Body of pancreas (tissue), 4 donors: ENCODE measurements around the gene KLHDC9. TPM values are rescaled to one million over a fixed set of nuclear protein-coding genes. Genes with fewer than 3 reads are reported as not detected.
A peak's percentile ranks its signal among the peaks of the same experiment; 100 is the strongest.

Experiments
- ATAC-seq: fragments of 150-250 bp; one replicate; pipeline ENCODE4 v1.9.1; 2016
- DNase-seq, 4 donors: peaks; one replicate each; pipeline ENCODE4 v3.0.0-alpha.2; 2019
- H3K27ac ChIP-seq, 4 donors: fragments of 200-600 bp; sonication (generic); 1 replicate in 3 of 4; 2 replicates in 1 of 4; pipeline versions ENCODE4 v1.5.1 to v1.6.1; 2016 to 2019; ENCODE audit warnings: mild to moderate bottlenecking in 1 of 4, mixed read lengths in 1 of 4, moderate library complexity in 1 of 4
- H3K27me3 ChIP-seq, 2 donors: fragments of 200-600 bp; sonication (generic); one replicate each; pipeline ENCODE4 v1.6.0; 2016; ENCODE audit warnings: mild to moderate bottlenecking in 1 of 2
- H3K36me3 ChIP-seq, 2 donors: fragments of 200-600 bp; sonication (generic); replicated peaks in 1 of 2; 2 replicates each; pipeline ENCODE4 v1.5.1; 2016; ENCODE audit warnings: low read depth in 2 of 2; ENCODE audit not compliant: insufficient read depth in 1 of 2
- H3K4me1 ChIP-seq: fragments of 200-600 bp; sonication (generic); one replicate; pipeline ENCODE4 v1.6.0; 2016
- H3K4me3 ChIP-seq, 2 donors: fragments of 200-600 bp; sonication (generic); 1 replicate in 1 of 2; 2 replicates in 1 of 2; pipeline ENCODE4 v1.5.1; 2016 to 2019
- H3K9me3 ChIP-seq, 3 donors: fragments of 200-600 bp; sonication (generic); 1 replicate in 2 of 3; 2 replicates in 1 of 3; pipeline ENCODE4 v1.5.1; 2016
- CTCF ChIP-seq, 7 experiments: fragments of 450-650 bp in 4 of 7; fragments of 200-600 bp in 3 of 7; sonication (generic) in 3 of 7; IDR thresholded peaks; one replicate each; pipeline ENCODE4 v1.5.1; 2016 to 2019; ENCODE audit warnings: antibody characterized with exemption in 7 of 7
- POLR2A ChIP-seq, 3 donors: fragments of 450-650 bp; IDR thresholded peaks; one replicate each; pipeline ENCODE4 v1.6.1; 2016; ENCODE audit warnings: antibody characterized with exemption in 3 of 3, mild to moderate bottlenecking in 2 of 3
- WGBS, 2 donors: methylation state at CpG; one replicate each; pipeline ENCODE4 v1.1.5; 2017; 5-methylcytosine and 5-hydroxymethylcytosine counted together
- intact Hi-C: fragments of 100-400 bp; cut with DNase I; formaldehyde crosslinking; loops from one replicate; pipeline ENCODE4 v1.15.1; 2023
- total RNA-seq, 2 donors: library from RNA; depleted of rRNA; stranded (reverse); fragments of >200 nt; gene quantifications; one replicate each; pipeline ENCODE4 v1.1.0, GENCODE V29; 2016

KLHDC9 gene
- total RNA-seq, 2 donors from 2014 or later: 13.5 to 22.7 TPM

- ATAC-seq (no peak), DNase-seq (no peak)
- intact Hi-C loops: no loop called here
- no peak for TF ChIP-seq POLR2A (IDR thresholded peaks at IDR 0.05)
- no peaks in the 10 kb centered on the region for H3K9me3 ChIP-seq
- peaks cover 0 to 2% of the 10 kb centered on the region in 2 donors for H3K36me3 ChIP-seq
- H3K27ac ChIP-seq: no peak overlapping the region
- no peaks in the 10 kb centered on the region for H3K27me3 ChIP-seq
- WGBS, 2 donors: 87 to 88% methylated on average over 4 of the region's 4 CpGs
- H3K4me1 ChIP-seq: no peaks in the 10 kb centered on the region
- no peak overlapping the region for H3K4me3 ChIP-seq
These were observed 27.4 kb upstream of the KLHDC9 start for GRCh38 chr1:161070761-161071160.

GRCh38 chr1:161071886-161072371 is 26.2 kb upstream of the KLHDC9 start:
- DNase-seq (peak; percentile 79 to 86 (median 80)), ATAC-seq (peak; percentile 83)
- Histone ChIP-seq H3K9me3 (no peaks in the 10 kb centered on the region), H3K27me3 (no peaks in the 10 kb centered on the region), H3K4me3 (no peak overlapping the region), H3K4me1 (no peaks in the 10 kb centered on the region), H3K27ac (no peak overlapping the region), H3K36me3 (peaks cover 0 to 2% of the 10 kb centered on the region in 2 donors)
- intact Hi-C loops: no loop called here
- 27 to 36% methylated on average over 9 of the region's 9 CpGs for WGBS, 2 donors
- TF ChIP-seq CTCF (IDR thresholded peaks at IDR 0.05): peak; percentile 25 to 94 (median 85)
- TF ChIP-seq POLR2A (IDR thresholded peaks at IDR 0.05): no peak

GRCh38 chr1:161072751-161073449 is 25.3 kb upstream of the KLHDC9 start:
- no peaks in the 10 kb centered on the region for H3K9me3 ChIP-seq
- no peak for TF ChIP-seq POLR2A (IDR thresholded peaks at IDR 0.05)
- no peak for TF ChIP-seq CTCF (IDR thresholded peaks at IDR 0.05)
- peaks cover 0 to 2% of the 10 kb centered on the region in 2 donors for H3K36me3 ChIP-seq
- H3K27me3 ChIP-seq: no peaks in the 10 kb centered on the region
- DNase-seq: no peak
- no peak overlapping the region for H3K4me3 ChIP-seq
- H3K27ac ChIP-seq: no peak overlapping the region
- intact Hi-C loops: no loop called here
- ATAC-seq: no peak
- H3K4me1 ChIP-seq: no peaks in the 10 kb centered on the region
- 86% methylated on average over 18 to 19 of the region's 19 CpGs for WGBS, 2 donors

GRCh38 chr1:161073474-161074121 is 24.6 kb upstream of the KLHDC9 start:
- H3K36me3 ChIP-seq: peaks cover 0 to 2% of the 10 kb centered on the region in 2 donors
- WGBS, 2 donors: 67 to 68% methylated on average over 6 to 7 of the region's 7 CpGs
- no peak overlapping the region for H3K4me3 ChIP-seq
- H3K27me3 ChIP-seq: no peaks in the 10 kb centered on the region
- ATAC-seq (no peak), DNase-seq (no peak)
- TF ChIP-seq POLR2A (IDR thresholded peaks at IDR 0.05) (no peak), CTCF (IDR thresholded peaks at IDR 0.05) (no peak)
- H3K4me1 ChIP-seq: no peaks in the 10 kb centered on the region
- H3K27ac ChIP-seq: no peak overlapping the region
- no peaks in the 10 kb centered on the region for H3K9me3 ChIP-seq
- intact Hi-C loops: no loop called here

GRCh38 chr1:161074676-161075368 is 23.3 kb upstream of the KLHDC9 start:
- Histone ChIP-seq H3K9me3 (no peaks in the 10 kb centered on the region), H3K4me1 (no peaks in the 10 kb centered on the region), H3K4me3 (no peak overlapping the region), H3K27me3 (no peaks in the 10 kb centered on the region), H3K36me3 (peaks cover 0 to 2% of the 10 kb centered on the region in 2 donors), H3K27ac (no peak overlapping the region)
- DNase-seq (no peak), ATAC-seq (no peak)
- intact Hi-C loops: no loop called here
- no peak for TF ChIP-seq CTCF (IDR thresholded peaks at IDR 0.05)
- 75 to 83% methylated on average over 11 to 12 of the region's 12 CpGs for WGBS, 2 donors
